SHP77 (cell line): ENCODE results near the gene CPSF7.
A peak's percentile ranks its signal among the peaks of the same experiment; 100 is the strongest.
"Not testable (repeated sequence)": the region's sequence is repeated elsewhere in the genome, so short reads cannot be mapped to it uniquely, and the experiment has no call there.

ENCODE experiments used
- DNase-seq, 2 experiments: peaks; one replicate each; lab custom pipeline; 2025; lab: John Stamatoyannopoulos, UW

Gene CPSF7

GRCh38 chr11:61384271-61385242 is 45.2 kb downstream of the CPSF7 start:
- DNase-seq = peak; percentile 17 to 19

GRCh38 chr11:61383859-61384258 is 45.9 kb downstream of the CPSF7 start:
- DNase-seq = not testable (repeated sequence)

- no peak for DNase-seq
Observed at GRCh38 chr11:61380884-61381283, 48.9 kb downstream of the CPSF7 start.

GRCh38 chr11:61378713-61379313 is 51.0 kb downstream of the CPSF7 start:
- no peak for DNase-seq

GRCh38 chr11:61377461-61378160 is 52.2 kb downstream of the CPSF7 start:
- no peak for DNase-seq

- DNase-seq = no peak
Observed at GRCh38 chr11:61375761-61376108, 54.0 kb downstream of the CPSF7 start.

GRCh38 chr11:61372659-61373420 is 56.9 kb downstream of the CPSF7 start:
- no peak for DNase-seq

- DNase-seq = no peak
Observed at GRCh38 chr11:61370349-61371005, 59.3 kb downstream of the CPSF7 start.

GRCh38 chr11:61369372-61370348 is 60.1 kb downstream of the CPSF7 start:
- no peak for DNase-seq

- no peak for DNase-seq
Observed at GRCh38 chr11:61368646-61369045, 61.1 kb downstream of the CPSF7 start.

GRCh38 chr11:61367406-61367805 is 62.4 kb downstream of the CPSF7 start:
- DNase-seq = no peak

- DNase-seq = no peak
Observed at GRCh38 chr11:61364012-61364675, 65.6 kb downstream of the CPSF7 start.

GRCh38 chr11:61362542-61362875 is 67.3 kb downstream of the CPSF7 start:
- DNase-seq = peak; percentile 19 to 51

GRCh38 chr11:61361741-61362541 is 67.8 kb downstream of the CPSF7 start, which contains the start of the genes CYB561A3 and TMEM138:
Gene CYB561A3, minus strand, starts transcription at chr11:61361882. Its CDS starts 5,169 bp downstream, at chr11:61356713.
Gene TMEM138, plus strand, starts transcription at chr11:61362374. Its CDS starts 2,017 bp downstream, at chr11:61364391.
- peak; percentile 89 to 94 for DNase-seq

- DNase-seq = no peak
Observed at GRCh38 chr11:61361237-61361740, 68.5 kb downstream of the CPSF7 start.

GRCh38 chr11:61359516-61359915 is 70.3 kb downstream of the CPSF7 start:
- no peak for DNase-seq

GRCh38 chr11:61358566-61358965 is 71.2 kb downstream of the CPSF7 start:
- no peak for DNase-seq

GRCh38 chr11:61357894-61358239 is 71.9 kb downstream of the CPSF7 start:
- no peak for DNase-seq
